Measurements from ENCODE around the gene MDM2. TPM values are rescaled to one million over a fixed set of nuclear protein-coding genes. Genes with fewer than 3 reads are reported as not detected.

MDM2 gene
- total and polyA plus RNA-seq, 2 of the 13 experiments (the other 11 are each of a cell fraction or from before 2014, with no cell fraction given): 29.3 to 314 TPM

DNA sequence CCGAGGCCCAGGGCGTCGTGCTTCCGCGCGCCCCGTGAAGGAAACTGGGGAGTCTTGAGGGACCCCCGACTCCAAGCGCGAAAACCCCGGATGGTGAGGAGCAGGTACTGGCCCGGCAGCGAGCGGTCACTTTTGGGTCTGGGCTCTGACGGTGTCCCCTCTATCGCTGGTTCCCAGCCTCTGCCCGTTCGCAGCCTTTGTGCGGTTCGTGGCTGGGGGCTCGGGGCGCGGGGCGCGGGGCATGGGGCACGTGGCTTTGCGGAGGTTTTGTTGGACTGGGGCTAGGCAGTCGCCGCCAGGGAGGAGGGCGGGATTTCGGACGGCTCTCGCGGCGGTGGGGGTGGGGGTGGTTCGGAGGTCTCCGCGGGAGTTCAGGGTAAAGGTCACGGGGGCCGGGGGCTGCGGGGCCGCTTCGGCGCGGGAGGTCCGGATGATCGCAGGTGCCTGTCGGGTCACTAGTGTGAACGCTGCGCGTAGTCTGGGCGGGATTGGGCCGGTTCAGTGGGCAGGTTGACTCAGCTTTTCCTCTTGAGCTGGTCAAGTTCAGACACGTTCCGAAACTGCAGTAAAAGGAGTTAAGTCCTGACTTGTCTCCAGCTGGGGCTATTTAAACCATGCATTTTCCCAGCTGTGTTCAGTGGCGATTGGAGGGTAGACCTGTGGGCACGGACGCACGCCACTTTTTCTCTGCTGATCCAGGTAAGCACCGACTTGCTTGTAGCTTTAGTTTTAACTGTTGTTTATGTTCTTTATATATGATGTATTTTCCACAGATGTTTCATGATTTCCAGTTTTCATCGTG is 612 bp downstream of the MDM2 start (continued):
- TF ChIP-seq, protein P1, sequence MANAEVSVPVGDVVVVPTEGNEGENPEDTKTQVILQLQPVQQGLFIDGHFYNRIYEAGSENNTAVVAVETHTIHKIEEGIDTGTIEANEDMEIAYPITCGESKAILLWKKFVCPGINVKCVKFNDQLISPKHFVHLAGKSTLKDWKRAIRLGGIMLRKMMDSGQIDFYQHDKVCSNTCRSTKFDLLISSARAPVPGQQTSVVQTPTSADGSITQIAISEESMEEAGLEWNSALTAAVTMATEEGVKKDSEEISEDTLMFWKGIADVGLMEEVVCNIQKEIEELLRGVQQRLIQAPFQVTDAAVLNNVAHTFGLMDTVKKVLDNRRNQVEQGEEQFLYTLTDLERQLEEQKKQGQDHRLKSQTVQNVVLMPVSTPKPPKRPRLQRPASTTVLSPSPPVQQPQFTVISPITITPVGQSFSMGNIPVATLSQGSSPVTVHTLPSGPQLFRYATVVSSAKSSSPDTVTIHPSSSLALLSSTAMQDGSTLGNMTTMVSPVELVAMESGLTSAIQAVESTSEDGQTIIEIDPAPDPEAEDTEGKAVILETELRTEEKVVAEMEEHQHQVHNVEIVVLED (CRISPR knock-in tag; IDR thresholded peaks at IDR 0.05; ENCODE audit: borderline replicate concordance): no peak; the same call in 1 of the 2 replicates
- TF ChIP-seq, protein P2, sequence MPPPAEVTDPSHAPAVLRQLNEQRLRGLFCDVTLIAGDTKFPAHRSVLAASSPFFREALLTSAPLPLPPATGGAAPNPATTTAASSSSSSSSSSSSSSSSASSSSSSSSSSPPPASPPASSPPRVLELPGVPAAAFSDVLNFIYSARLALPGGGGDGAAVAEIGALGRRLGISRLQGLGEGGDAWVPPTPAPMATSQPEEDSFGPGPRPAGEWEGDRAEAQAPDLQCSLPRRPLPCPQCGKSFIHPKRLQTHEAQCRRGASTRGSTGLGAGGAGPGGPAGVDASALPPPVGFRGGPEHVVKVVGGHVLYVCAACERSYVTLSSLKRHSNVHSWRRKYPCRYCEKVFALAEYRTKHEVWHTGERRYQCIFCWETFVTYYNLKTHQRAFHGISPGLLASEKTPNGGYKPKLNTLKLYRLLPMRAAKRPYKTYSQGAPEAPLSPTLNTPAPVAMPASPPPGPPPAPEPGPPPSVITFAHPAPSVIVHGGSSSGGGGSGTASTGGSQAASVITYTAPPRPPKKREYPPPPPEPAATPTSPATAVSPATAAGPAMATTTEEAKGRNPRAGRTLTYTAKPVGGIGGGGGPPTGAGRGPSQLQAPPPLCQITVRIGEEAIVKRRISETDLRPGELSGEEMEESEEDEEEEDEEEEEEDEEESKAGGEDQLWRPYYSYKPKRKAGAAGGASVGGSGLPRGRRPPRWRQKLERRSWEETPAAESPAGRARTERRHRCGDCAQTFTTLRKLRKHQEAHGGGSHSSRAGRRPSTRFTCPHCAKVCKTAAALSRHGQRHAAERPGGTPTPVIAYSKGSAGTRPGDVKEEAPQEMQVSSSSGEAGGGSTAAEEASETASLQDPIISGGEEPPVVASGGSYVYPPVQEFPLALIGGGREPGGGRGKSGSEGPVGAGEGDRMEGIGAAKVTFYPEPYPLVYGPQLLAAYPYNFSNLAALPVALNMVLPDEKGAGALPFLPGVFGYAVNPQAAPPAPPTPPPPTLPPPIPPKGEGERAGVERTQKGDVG (CRISPR knock-in tag; IDR thresholded peaks at IDR 0.05; ENCODE audit: borderline replicate concordance): no peak
- TF ChIP-seq, protein P3, sequence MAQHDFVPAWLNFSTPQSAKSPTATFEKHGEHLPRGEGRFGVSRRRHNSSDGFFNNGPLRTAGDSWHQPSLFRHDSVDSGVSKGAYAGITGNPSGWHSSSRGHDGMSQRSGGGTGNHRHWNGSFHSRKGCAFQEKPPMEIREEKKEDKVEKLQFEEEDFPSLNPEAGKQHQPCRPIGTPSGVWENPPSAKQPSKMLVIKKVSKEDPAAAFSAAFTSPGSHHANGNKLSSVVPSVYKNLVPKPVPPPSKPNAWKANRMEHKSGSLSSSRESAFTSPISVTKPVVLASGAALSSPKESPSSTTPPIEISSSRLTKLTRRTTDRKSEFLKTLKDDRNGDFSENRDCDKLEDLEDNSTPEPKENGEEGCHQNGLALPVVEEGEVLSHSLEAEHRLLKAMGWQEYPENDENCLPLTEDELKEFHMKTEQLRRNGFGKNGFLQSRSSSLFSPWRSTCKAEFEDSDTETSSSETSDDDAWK (CRISPR knock-in tag; IDR thresholded peaks at IDR 0.05): no peak
- TF ChIP-seq MAFK (conservative IDR thresholded peaks at IDR 0.05 in 1 of 2, IDR thresholded peaks at IDR 0.05 in 1 of 2; ENCODE audit: low read length in 2 of 2) (peak; percentile 43 to 77; a peak in 3 of 4 replicates), SRF (IDR thresholded peaks at IDR 0.05; ENCODE audit: low read depth, low read length) (no peak), ZNF225 (CRISPR knock-in tag; IDR thresholded peaks at IDR 0.05) (no peak; the same call in 1 of the 2 replicates), ZNF367 (CRISPR knock-in tag; IDR thresholded peaks at IDR 0.05; ENCODE audit: borderline replicate concordance) (peak; percentile 98), HMG20A (CRISPR knock-in tag; IDR thresholded peaks at IDR 0.05; ENCODE audit: borderline replicate concordance) (peak; percentile 47; the same call in 1 of the 2 replicates), JUN (CRISPR knock-in tag; IDR thresholded peaks at IDR 0.05) (no peak), KAT8 (CRISPR knock-in tag; IDR thresholded peaks at IDR 0.05) (peak; percentile 23), SNRNP70 (IDR thresholded peaks at IDR 0.05; ENCODE audit: low read depth, low read length) (no peak), ZNF552 (CRISPR knock-in tag; IDR thresholded peaks at IDR 0.05; ENCODE audit: borderline replicate concordance) (no peak), ZNF644 (CRISPR knock-in tag; IDR thresholded peaks at IDR 0.05; ENCODE audit: low read depth) (no peak)
- TF ChIP-seq, protein P4, sequence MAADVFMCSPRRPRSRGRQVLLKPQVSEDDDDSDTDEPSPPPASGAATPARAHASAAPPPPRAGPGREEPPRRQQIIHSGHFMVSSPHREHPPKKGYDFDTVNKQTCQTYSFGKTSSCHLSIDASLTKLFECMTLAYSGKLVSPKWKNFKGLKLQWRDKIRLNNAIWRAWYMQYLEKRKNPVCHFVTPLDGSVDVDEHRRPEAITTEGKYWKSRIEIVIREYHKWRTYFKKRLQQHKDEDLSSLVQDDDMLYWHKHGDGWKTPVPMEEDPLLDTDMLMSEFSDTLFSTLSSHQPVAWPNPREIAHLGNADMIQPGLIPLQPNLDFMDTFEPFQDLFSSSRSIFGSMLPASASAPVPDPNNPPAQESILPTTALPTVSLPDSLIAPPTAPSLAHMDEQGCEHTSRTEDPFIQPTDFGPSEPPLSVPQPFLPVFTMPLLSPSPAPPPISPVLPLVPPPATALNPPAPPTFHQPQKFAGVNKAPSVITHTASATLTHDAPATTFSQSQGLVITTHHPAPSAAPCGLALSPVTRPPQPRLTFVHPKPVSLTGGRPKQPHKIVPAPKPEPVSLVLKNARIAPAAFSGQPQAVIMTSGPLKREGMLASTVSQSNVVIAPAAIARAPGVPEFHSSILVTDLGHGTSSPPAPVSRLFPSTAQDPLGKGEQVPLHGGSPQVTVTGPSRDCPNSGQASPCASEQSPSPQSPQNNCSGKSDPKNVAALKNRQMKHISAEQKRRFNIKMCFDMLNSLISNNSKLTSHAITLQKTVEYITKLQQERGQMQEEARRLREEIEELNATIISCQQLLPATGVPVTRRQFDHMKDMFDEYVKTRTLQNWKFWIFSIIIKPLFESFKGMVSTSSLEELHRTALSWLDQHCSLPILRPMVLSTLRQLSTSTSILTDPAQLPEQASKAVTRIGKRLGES (CRISPR knock-in tag; IDR thresholded peaks at IDR 0.05; ENCODE audit: borderline replicate concordance): no peak
- TF ChIP-seq, protein P5, sequence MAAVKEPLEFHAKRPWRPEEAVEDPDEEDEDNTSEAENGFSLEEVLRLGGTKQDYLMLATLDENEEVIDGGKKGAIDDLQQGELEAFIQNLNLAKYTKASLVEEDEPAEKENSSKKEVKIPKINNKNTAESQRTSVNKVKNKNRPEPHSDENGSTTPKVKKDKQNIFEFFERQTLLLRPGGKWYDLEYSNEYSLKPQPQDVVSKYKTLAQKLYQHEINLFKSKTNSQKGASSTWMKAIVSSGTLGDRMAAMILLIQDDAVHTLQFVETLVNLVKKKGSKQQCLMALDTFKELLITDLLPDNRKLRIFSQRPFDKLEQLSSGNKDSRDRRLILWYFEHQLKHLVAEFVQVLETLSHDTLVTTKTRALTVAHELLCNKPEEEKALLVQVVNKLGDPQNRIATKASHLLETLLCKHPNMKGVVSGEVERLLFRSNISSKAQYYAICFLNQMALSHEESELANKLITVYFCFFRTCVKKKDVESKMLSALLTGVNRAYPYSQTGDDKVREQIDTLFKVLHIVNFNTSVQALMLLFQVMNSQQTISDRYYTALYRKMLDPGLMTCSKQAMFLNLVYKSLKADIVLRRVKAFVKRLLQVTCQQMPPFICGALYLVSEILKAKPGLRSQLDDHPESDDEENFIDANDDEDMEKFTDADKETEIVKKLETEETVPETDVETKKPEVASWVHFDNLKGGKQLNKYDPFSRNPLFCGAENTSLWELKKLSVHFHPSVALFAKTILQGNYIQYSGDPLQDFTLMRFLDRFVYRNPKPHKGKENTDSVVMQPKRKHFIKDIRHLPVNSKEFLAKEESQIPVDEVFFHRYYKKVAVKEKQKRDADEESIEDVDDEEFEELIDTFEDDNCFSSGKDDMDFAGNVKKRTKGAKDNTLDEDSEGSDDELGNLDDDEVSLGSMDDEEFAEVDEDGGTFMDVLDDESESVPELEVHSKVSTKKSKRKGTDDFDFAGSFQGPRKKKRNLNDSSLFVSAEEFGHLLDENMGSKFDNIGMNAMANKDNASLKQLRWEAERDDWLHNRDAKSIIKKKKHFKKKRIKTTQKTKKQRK (IDR thresholded peaks at IDR 0.05; ENCODE audit: low read length): no peak

Data from HepG2 (cell line).